Keratinocyte (primary cell): Measurements from ENCODE around the gene DCDC2B. TPM values are rescaled to one million over a fixed set of nuclear protein-coding genes. Genes with fewer than 3 reads are reported as not detected.

Experiments
- DNase-seq: peaks from one replicate; pipeline ENCODE4 v3.0.0-alpha.2; 2011; ENCODE audit warnings: low read depth, missing footprints, low spot score
- FAIRE-seq: peaks from 2 replicates; lab custom pipeline; 2011; peaks lifted over from hg19 to GRCh38; lab: Jason Lieb, UNC
- H2AFZ ChIP-seq: 2 replicates; pipeline ENCODE4 v1.6.0; 2012; ENCODE audit warnings: low read length, control low read depth, inconsistent platforms; ENCODE audit not compliant: control insufficient read depth
- H3K27ac ChIP-seq: 2 replicates; pipeline ENCODE4 v1.5.1; 2011; ENCODE audit warnings: low read length; ENCODE audit not compliant: control insufficient read depth, insufficient read depth
- H3K27me3 ChIP-seq: 3 replicates; pipeline ENCODE4 v1.6.0; 2011; ENCODE audit warnings: low read length; ENCODE audit not compliant: control insufficient read depth, insufficient read depth; ENCODE audit errors: extremely low read depth
- H3K36me3 ChIP-seq, 2 experiments: 2 replicates in 1 of 2; 3 replicates in 1 of 2; pipeline ENCODE4 v1.5.1; 2011; ENCODE audit warnings: low read length in 2 of 2, mild to moderate bottlenecking in 1 of 2; ENCODE audit not compliant: control insufficient read depth in 2 of 2, insufficient read depth in 2 of 2; ENCODE audit errors: extremely low read depth in 1 of 2
- H3K4me1 ChIP-seq: 3 replicates; pipeline ENCODE4 v1.5.1; 2011; ENCODE audit warnings: low read length; ENCODE audit not compliant: control insufficient read depth, insufficient read depth; ENCODE audit errors: extremely low read depth
- H3K4me2 ChIP-seq: 3 replicates; pipeline ENCODE4 v1.6.0; 2011; ENCODE audit warnings: low read depth, low read length; ENCODE audit not compliant: control insufficient read depth, insufficient read depth; ENCODE audit errors: extremely low read depth
- H3K4me3 ChIP-seq, 3 experiments: fragments of 200-600 bp in 1 of 3; sonication (generic) in 1 of 3; 2 replicates in 2 of 3; 3 replicates in 1 of 3; pipeline ENCODE4 v1.5.1; 2011 to 2016; ENCODE audit warnings: low read length in 3 of 3, mild to moderate bottlenecking in 3 of 3, control low read depth in 2 of 3, inconsistent platforms in 1 of 3, low read depth in 1 of 3, mixed read lengths in 1 of 3, mixed run types in 1 of 3, moderate library complexity in 1 of 3; ENCODE audit not compliant: control insufficient read depth in 2 of 3, insufficient read depth in 2 of 3; ENCODE audit errors: extremely low read depth in 1 of 3
- H3K79me2 ChIP-seq: 2 replicates; pipeline ENCODE4 v1.6.0; 2012; ENCODE audit warnings: low read length; ENCODE audit not compliant: control insufficient read depth, insufficient read depth
- H3K9ac ChIP-seq: 3 replicates; pipeline ENCODE4 v1.6.0; 2011; ENCODE audit warnings: low read length; ENCODE audit not compliant: control insufficient read depth, insufficient read depth; ENCODE audit errors: extremely low read depth
- H3K9me1 ChIP-seq: 3 replicates; pipeline ENCODE4 v1.6.0; 2011; ENCODE audit warnings: low read length; ENCODE audit not compliant: control insufficient read depth, insufficient read depth; ENCODE audit errors: extremely low read depth
- H3K9me3 ChIP-seq: 2 replicates; pipeline ENCODE4 v1.5.1; 2012; ENCODE audit warnings: low read depth, low read length; ENCODE audit not compliant: control insufficient read depth
- H4K20me1 ChIP-seq: 3 replicates; pipeline ENCODE4 v1.6.0; 2011; ENCODE audit warnings: low read length; ENCODE audit not compliant: control insufficient read depth, insufficient read depth; ENCODE audit errors: extremely low read depth
- EZH2 ChIP-seq: IDR thresholded peaks from one replicate; pipeline ENCODE4 v1.6.1; 2012; ENCODE audit warnings: inconsistent platforms, mild to moderate bottlenecking, low read length, moderate library complexity
- dilution Hi-C: fragments of 300-500 bp; cut with MboI; formaldehyde crosslinking; loops from one replicate; pipeline ENCODE4 v1.7.0; 2020; ENCODE audit warnings: low sequenced_read_pairs; ENCODE audit not compliant: extremely low pct_ligation_motif_present
- polyA plus RNA-seq, 5 experiments: library from polyadenylated mRNA; depleted of rRNA in 3 of 5; stranded (reverse) in 3 of 5; stranded (forward) in 1 of 5; unstranded in 1 of 5; fragments of >200 nt; gene quantifications; 1 replicate in 1 of 5; 2 replicates in 3 of 5; 3 replicates in 1 of 5; pipeline versions ENCODE4 v1.2.1 to v1.2.3, GENCODE V29; 2011 to 2012; ENCODE audit warnings: missing spikeins in 2 of 5, low read depth in 1 of 5, low replicate concordance in 1 of 5
- TF ChIP-seq, protein P1 (sequence below), 3 experiments: IDR thresholded peaks in 1 of 3; conservative IDR thresholded peaks in 1 of 3; optimal IDR thresholded peaks in 1 of 3; 2 replicates in 2 of 3; 3 replicates in 1 of 3; pipeline versions ENCODE3 to v1.5.1; 2011; ENCODE audit warnings: low read length in 3 of 3, mild to moderate bottlenecking in 3 of 3, moderate library complexity in 2 of 3, control low read depth in 1 of 3, inconsistent platforms in 1 of 3; ENCODE audit not compliant: insufficient read depth in 2 of 3; ENCODE audit errors: extremely low read depth in 1 of 3

The DCDC2B gene
- polyA plus RNA-seq, 1 donor (not counting 4 experiments of a cell fraction or from before 2014, with no cell fraction given) = not detected

DNA sequence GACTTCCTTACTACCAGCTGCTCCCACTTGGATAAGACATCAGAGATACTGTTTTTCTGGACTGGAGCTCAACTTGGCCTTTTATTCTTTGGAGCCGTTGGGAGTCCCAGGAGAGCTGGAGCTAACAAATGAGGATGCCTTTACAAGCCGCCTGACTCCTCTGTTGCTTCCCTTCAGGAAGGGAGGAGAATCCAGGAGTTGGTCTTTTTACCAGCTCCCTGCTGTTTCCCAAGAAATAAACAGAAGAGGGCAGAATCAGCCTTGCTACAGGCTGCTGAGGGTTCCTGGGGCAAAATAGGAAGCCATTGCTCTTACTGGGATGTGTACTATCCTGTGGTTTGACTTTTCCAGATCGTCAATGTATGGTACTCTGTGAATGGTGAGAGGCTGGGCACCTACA lies 14.8 kb downstream of the DCDC2B start:
- no peaks in the 10 kb centered on the region for H4K20me1 ChIP-seq
- peaks cover 21% of the 10 kb centered on the region for H3K4me1 ChIP-seq
- H2AFZ ChIP-seq = no peak overlapping the region
- H3K36me3 ChIP-seq = peaks cover 22 to 33% of the 10 kb centered on the region in 2 experiments
- no peak overlapping the region for H3K9ac ChIP-seq
- H3K9me1 ChIP-seq = no peaks in the 10 kb centered on the region
- H3K27ac ChIP-seq = peak overlapping the region; percentile 1
- TF ChIP-seq EZH2 = no peak
- TF ChIP-seq, protein P1, sequence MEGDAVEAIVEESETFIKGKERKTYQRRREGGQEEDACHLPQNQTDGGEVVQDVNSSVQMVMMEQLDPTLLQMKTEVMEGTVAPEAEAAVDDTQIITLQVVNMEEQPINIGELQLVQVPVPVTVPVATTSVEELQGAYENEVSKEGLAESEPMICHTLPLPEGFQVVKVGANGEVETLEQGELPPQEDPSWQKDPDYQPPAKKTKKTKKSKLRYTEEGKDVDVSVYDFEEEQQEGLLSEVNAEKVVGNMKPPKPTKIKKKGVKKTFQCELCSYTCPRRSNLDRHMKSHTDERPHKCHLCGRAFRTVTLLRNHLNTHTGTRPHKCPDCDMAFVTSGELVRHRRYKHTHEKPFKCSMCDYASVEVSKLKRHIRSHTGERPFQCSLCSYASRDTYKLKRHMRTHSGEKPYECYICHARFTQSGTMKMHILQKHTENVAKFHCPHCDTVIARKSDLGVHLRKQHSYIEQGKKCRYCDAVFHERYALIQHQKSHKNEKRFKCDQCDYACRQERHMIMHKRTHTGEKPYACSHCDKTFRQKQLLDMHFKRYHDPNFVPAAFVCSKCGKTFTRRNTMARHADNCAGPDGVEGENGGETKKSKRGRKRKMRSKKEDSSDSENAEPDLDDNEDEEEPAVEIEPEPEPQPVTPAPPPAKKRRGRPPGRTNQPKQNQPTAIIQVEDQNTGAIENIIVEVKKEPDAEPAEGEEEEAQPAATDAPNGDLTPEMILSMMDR (optimal IDR thresholded peaks at IDR 0.05 in 1 of 3, IDR thresholded peaks at IDR 0.05 in 1 of 3, conservative IDR thresholded peaks at IDR 0.05 in 1 of 3; ENCODE audit: extremely low read depth in 1 of 3, insufficient read depth in 2 of 3, low read length in 3 of 3) = no peak
- H3K9me3 ChIP-seq = no peaks in the 10 kb centered on the region
- FAIRE-seq (no peak), DNase-seq (no peak)
- peak overlapping the region; percentile 86 for H3K4me2 ChIP-seq
- no peak overlapping the region for H3K4me3 ChIP-seq
- peaks cover 37% of the 10 kb centered on the region for H3K79me2 ChIP-seq
- dilution Hi-C loops = no loop called here
- no peaks in the 10 kb centered on the region for H3K27me3 ChIP-seq

DNA sequence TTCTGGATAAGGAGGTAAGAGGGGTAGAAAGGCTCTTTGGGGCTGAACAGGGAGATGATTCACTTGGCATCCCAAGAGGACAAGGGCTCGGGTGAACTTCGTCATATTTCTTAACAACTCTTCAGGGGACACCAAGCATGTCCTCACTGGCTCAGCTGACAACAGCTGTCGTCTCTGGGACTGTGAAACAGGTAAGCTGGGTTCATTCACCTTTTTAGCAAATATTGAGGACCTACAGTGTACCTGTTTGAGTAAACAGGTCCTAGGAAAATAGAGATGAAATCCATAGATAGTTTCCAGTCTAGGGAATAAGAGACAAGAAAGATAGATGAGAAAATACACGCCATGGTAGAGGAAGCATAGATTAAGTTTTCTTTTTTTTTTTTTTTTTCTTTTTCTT lies 15.4 kb downstream of the DCDC2B start:
- Histone ChIP-seq H3K4me1 (peaks cover 21% of the 10 kb centered on the region), H3K4me2 (no peak overlapping the region), H3K9me3 (no peaks in the 10 kb centered on the region), H3K36me3 (peaks cover 22 to 33% of the 10 kb centered on the region in 2 experiments), H2AFZ (no peak overlapping the region), H3K27ac (no peak overlapping the region), H3K9me1 (no peaks in the 10 kb centered on the region), H3K79me2 (peaks cover 37% of the 10 kb centered on the region), H4K20me1 (no peaks in the 10 kb centered on the region), H3K27me3 (no peaks in the 10 kb centered on the region), H3K4me3 (no peak overlapping the region), H3K9ac (no peak overlapping the region)
- TF ChIP-seq EZH2 = no peak
- TF ChIP-seq, protein P1 (optimal IDR thresholded peaks at IDR 0.05 in 1 of 3, IDR thresholded peaks at IDR 0.05 in 1 of 3, conservative IDR thresholded peaks at IDR 0.05 in 1 of 3; ENCODE audit: extremely low read depth in 1 of 3, insufficient read depth in 2 of 3, low read length in 3 of 3) = no peak
- dilution Hi-C loops = no loop called here
- DNase-seq (no peak), FAIRE-seq (no peak)
